HG03571 (cell line): ENCODE measurements around the gene PLAU.
"Not testable (repeated sequence)": the region's sequence is repeated elsewhere in the genome, so short reads cannot be mapped to it uniquely, and the experiment has no call there.

ENCODE experiments used
- ATAC-seq: cut with Tn5 transposase; IDR thresholded peaks from one replicate; pipeline ENCODE4 v1.9.1; 2021; ENCODE audit not compliant: unreplicated experiment

PLAU gene

GRCh38 chr10:73897693-73898092, 13.2 kb upstream of the PLAU start:
- ATAC-seq: no peak

GRCh38 chr10:73898730-73899410, 12.1 kb upstream of the PLAU start:
- ATAC-seq: no peak

GRCh38 chr10:73899423-73899822, 11.5 kb upstream of the PLAU start:
- ATAC-seq: no peak

- no peak for ATAC-seq
These were observed 10.9 kb upstream of the PLAU start for GRCh38 chr10:73900064-73900463.

- ATAC-seq: no peak
These were observed 9.7 kb upstream of the PLAU start for GRCh38 chr10:73901261-73901660.

GRCh38 chr10:73902351-73902750, 8.6 kb upstream of the PLAU start:
- ATAC-seq: no peak

- no peak for ATAC-seq
These were observed 5.5 kb upstream of the PLAU start for GRCh38 chr10:73905256-73906020.

GRCh38 chr10:73906524-73907447, 4.1 kb upstream of the PLAU start:
- no peak for ATAC-seq

- ATAC-seq: no peak
These were observed 3.0 kb upstream of the PLAU start for GRCh38 chr10:73907841-73908517.

- peak; percentile 59 for ATAC-seq
These were observed 1.9 kb upstream of the PLAU start for GRCh38 chr10:73908853-73909539.

GRCh38 chr10:73909540-73910115, 1.3 kb upstream of the PLAU start:
- ATAC-seq: no peak

- no peak for ATAC-seq
These were observed 550 bp upstream of the PLAU start for GRCh38 chr10:73910401-73910763.

GRCh38 chr10:73911553-73912004, 647 bp downstream of the PLAU start:
- no peak for ATAC-seq

- ATAC-seq: no peak
These were observed 3.1 kb downstream of the PLAU start for GRCh38 chr10:73914036-73914435.

- no peak for ATAC-seq
These were observed 4.4 kb downstream of the PLAU start for GRCh38 chr10:73915206-73915851.

- ATAC-seq: no peak
These were observed 6.0 kb downstream of the PLAU start for GRCh38 chr10:73916761-73917470.

GRCh38 chr10:73917566-73918305, 6.8 kb downstream of the PLAU start:
- no peak for ATAC-seq

- not testable (repeated sequence) for ATAC-seq
These were observed 8.5 kb downstream of the PLAU start for GRCh38 chr10:73919481-73919880.
